KMS-11 (cell line): ENCODE data around the gene BCL2L15.
A peak's percentile ranks its signal among the peaks of the same experiment; 100 is the strongest.

ENCODE experiments used
- H2AFZ ChIP-seq: fragments of 200-600 bp; sonication (generic); 2 replicates; pipeline ENCODE4 v1.6.1; 2016; ENCODE audit warnings: antibody characterized with exemption, mixed run types, low read depth
- H3K27ac ChIP-seq: fragments of 200-600 bp; sonication (generic); 2 replicates; pipeline ENCODE4 v1.6.1; 2016; ENCODE audit warnings: mild to moderate bottlenecking, mixed run types
- H3K27me3 ChIP-seq: fragments of 200-600 bp; sonication (generic); 2 replicates; pipeline ENCODE4 v1.6.1; 2017; ENCODE audit warnings: mild to moderate bottlenecking, low read depth, mixed run types, moderate library complexity; ENCODE audit not compliant: insufficient read depth
- H3K36me3 ChIP-seq: fragments of 200-600 bp; sonication (generic); 2 replicates; pipeline ENCODE4 v1.6.1; 2017; ENCODE audit warnings: mild to moderate bottlenecking, mixed run types; ENCODE audit not compliant: insufficient read depth
- H3K4me1 ChIP-seq: fragments of 200-600 bp; sonication (generic); 2 replicates; pipeline ENCODE4 v1.6.1; 2016; ENCODE audit warnings: mild to moderate bottlenecking, low read depth, mixed run types; ENCODE audit not compliant: poor library complexity, severe bottlenecking
- H3K4me2 ChIP-seq: fragments of 200-600 bp; sonication (generic); 2 replicates; pipeline ENCODE4 v1.7.0; 2016; ENCODE audit warnings: mild to moderate bottlenecking, mixed run types
- H3K4me3 ChIP-seq: fragments of 200-600 bp; sonication (generic); IDR thresholded peaks from 2 replicates; pipeline ENCODE4 v1.6.1; 2017; ENCODE audit warnings: low read depth, low read length, mixed read lengths; ENCODE audit not compliant: insufficient read depth
- H3K79me2 ChIP-seq: fragments of 200-600 bp; sonication (generic); 2 replicates; pipeline ENCODE4 v1.6.1; 2016; ENCODE audit warnings: low read depth, mixed run types; ENCODE audit not compliant: insufficient read depth
- H3K9ac ChIP-seq: fragments of 200-600 bp; sonication (generic); 2 replicates; pipeline ENCODE4 v1.6.1; 2016; ENCODE audit warnings: mild to moderate bottlenecking, mixed run types
- H4K20me1 ChIP-seq: fragments of 200-600 bp; sonication (generic); 2 replicates; pipeline ENCODE4 v1.6.1; 2016; ENCODE audit warnings: mild to moderate bottlenecking, mixed run types; ENCODE audit not compliant: insufficient read depth
- CTCF ChIP-seq: fragments of 200-600 bp; sonication (generic); conservative IDR thresholded peaks from 2 replicates; pipeline ENCODE4 v1.6.1; 2017; ENCODE audit warnings: low read depth, mild to moderate bottlenecking, antibody characterized with exemption, low read length, moderate library complexity, mixed read lengths

Gene BCL2L15

GRCh38 chr1:113874012-113874879 is 13.1 kb downstream of the BCL2L15 start:
- Histone ChIP-seq H4K20me1 (no peaks in the 10 kb centered on the region), H3K4me1 (peaks cover 71% of the 10 kb centered on the region), H2AFZ (no peak overlapping the region), H3K36me3 (no peaks in the 10 kb centered on the region), H3K27ac (no peak overlapping the region), H3K27me3 (no peaks in the 10 kb centered on the region), H3K79me2 (peaks cover 21% of the 10 kb centered on the region), H3K9ac (no peak overlapping the region), H3K4me2 (no peak overlapping the region), H3K4me3 (no peak overlapping the region)
- TF ChIP-seq CTCF, result peak; percentile 35; the same call in 1 of the 2 replicates

GRCh38 chr1:113872219-113872935 is 15.0 kb downstream of the BCL2L15 start:
- Histone ChIP-seq H4K20me1 (no peaks in the 10 kb centered on the region), H3K4me3 (no peak overlapping the region), H3K27me3 (no peaks in the 10 kb centered on the region), H3K27ac (peak overlapping the region; percentile 92), H3K79me2 (peaks cover 21% of the 10 kb centered on the region), H2AFZ (peak overlapping the region; percentile 58), H3K4me2 (peak overlapping the region; percentile 63), H3K9ac (peak overlapping the region; percentile 91), H3K36me3 (no peaks in the 10 kb centered on the region), H3K4me1 (peaks cover 76% of the 10 kb centered on the region)
- no peak for TF ChIP-seq CTCF

GRCh38 chr1:113871597-113872113 is 15.7 kb downstream of the BCL2L15 start, which contains the start of gene PTPN22:
PTPN22 (minus strand) TSS chr1:113871712.
- Histone ChIP-seq H2AFZ (peak within 1 kb of the TSS; percentile 58), H3K27ac (peak within 1 kb of the TSS; percentile 92), H3K4me3 (peak within 1 kb of the TSS; percentile 12), H3K9ac (peak within 1 kb of the TSS; percentile 91), H3K4me1 (peaks cover 76% of the 10 kb centered on the region), H3K4me2 (peak within 1 kb of the TSS; percentile 63), H3K27me3 (no peaks in the 10 kb centered on the region), H3K79me2 (peaks cover 21% of the 10 kb centered on the region), H3K36me3 (no peaks in the 10 kb centered on the region), H4K20me1 (no peaks in the 10 kb centered on the region)
- no peak for TF ChIP-seq CTCF

- TF ChIP-seq CTCF, result no peak
- peak overlapping the region; percentile 63 for H3K4me2 ChIP-seq
- no peaks in the 10 kb centered on the region for H3K36me3 ChIP-seq
- H3K79me2 ChIP-seq, result peaks cover 21% of the 10 kb centered on the region
- H3K9ac ChIP-seq, result peak overlapping the region; percentile 91
- no peaks in the 10 kb centered on the region for H4K20me1 ChIP-seq
- peaks cover 71% of the 10 kb centered on the region for H3K4me1 ChIP-seq
- H3K27me3 ChIP-seq, result no peaks in the 10 kb centered on the region
- no peak overlapping the region for H2AFZ ChIP-seq
- H3K4me3 ChIP-seq, result peak overlapping the region; percentile 12
- peak overlapping the region; percentile 92 for H3K27ac ChIP-seq
Measured at GRCh38 chr1:113870778-113871177, 16.6 kb downstream of the BCL2L15 start.
